ENCODE results near the gene ACTL10.
"Not testable (repeated sequence)": the region's sequence is repeated elsewhere in the genome, so short reads cannot be mapped to it uniquely, and the experiment has no call there.

ACTL10 gene

GRCh38 chr20:33640287-33640686 is 26.5 kb upstream of the ACTL10 start:
- DNase-seq (ENCODE audit: extremely low spot score) = no peak
- ChIA-PET POLR2A (interaction anchor here (0.7 to 1.2 kb wide), 2 partner anchors 13 to 23 kb away, joined by 3 to 4 read pairs; no protein-coding TSS in a partner anchor), CTCF (interaction anchor here (0.6 kb wide), 1 partner anchor 53 kb away, joined by 3 read pairs; no protein-coding TSS in a partner anchor)
- TF ChIP-seq BHLHE40 (IDR thresholded peaks at IDR 0.05; ENCODE audit: borderline replicate concordance) (no peak), FOXM1 (IDR thresholded peaks at IDR 0.05; ENCODE audit: borderline replicate concordance) (no peak), SUZ12 (IDR thresholded peaks at IDR 0.05) (no peak), ARNT (IDR thresholded peaks at IDR 0.05) (no peak), ELF4 (IDR thresholded peaks at IDR 0.05) (no peak), ZNF384 (IDR thresholded peaks at IDR 0.05) (no peak)

- no peak for DNase-seq (ENCODE audit: extremely low spot score)
- TF ChIP-seq FOXA1 (IDR thresholded peaks at IDR 0.05) (no peak), LEF1 (IDR thresholded peaks at IDR 0.05; ENCODE audit: borderline replicate concordance) (no peak)
- CTCF ChIA-PET = no interaction called here
- POLR2A ChIA-PET = no interaction called here
Measured at GRCh38 chr20:33644313-33645071, 22.3 kb upstream of the ACTL10 start.

GRCh38 chr20:33645072-33645358 is 21.7 kb upstream of the ACTL10 start:
- TF ChIP-seq CTBP1 (IDR thresholded peaks at IDR 0.05; ENCODE audit: borderline replicate concordance) = no peak
- TF ChIP-seq, protein P1, sequence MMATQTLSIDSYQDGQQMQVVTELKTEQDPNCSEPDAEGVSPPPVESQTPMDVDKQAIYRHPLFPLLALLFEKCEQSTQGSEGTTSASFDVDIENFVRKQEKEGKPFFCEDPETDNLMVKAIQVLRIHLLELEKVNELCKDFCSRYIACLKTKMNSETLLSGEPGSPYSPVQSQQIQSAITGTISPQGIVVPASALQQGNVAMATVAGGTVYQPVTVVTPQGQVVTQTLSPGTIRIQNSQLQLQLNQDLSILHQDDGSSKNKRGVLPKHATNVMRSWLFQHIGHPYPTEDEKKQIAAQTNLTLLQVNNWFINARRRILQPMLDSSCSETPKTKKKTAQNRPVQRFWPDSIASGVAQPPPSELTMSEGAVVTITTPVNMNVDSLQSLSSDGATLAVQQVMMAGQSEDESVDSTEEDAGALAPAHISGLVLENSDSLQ (IDR thresholded peaks at IDR 0.05) = no peak
- no peak for TF ChIP-seq FOXA1 (IDR thresholded peaks at IDR 0.05)
- no peak for TF ChIP-seq FOXM1 (IDR thresholded peaks at IDR 0.05; ENCODE audit: borderline replicate concordance)
- no peak for TF ChIP-seq TARDBP (IDR thresholded peaks at IDR 0.05)
- no peak for TF ChIP-seq BHLHE40 (IDR thresholded peaks at IDR 0.05; ENCODE audit: borderline replicate concordance)
- no peak for TF ChIP-seq SP1 (IDR thresholded peaks at IDR 0.05)
- TF ChIP-seq L3MBTL2 (conservative IDR thresholded peaks at IDR 0.05) = no peak
- TF ChIP-seq ZNF384 (IDR thresholded peaks at IDR 0.05) = no peak
- no peak for TF ChIP-seq HDGF (IDR thresholded peaks at IDR 0.05; ENCODE audit: borderline replicate concordance)
- no peak for TF ChIP-seq ELF4 (IDR thresholded peaks at IDR 0.05)
- TF ChIP-seq ARNT (IDR thresholded peaks at IDR 0.05) = no peak
- TF ChIP-seq LEF1 (IDR thresholded peaks at IDR 0.05; ENCODE audit: borderline replicate concordance) = no peak
- CTCF ChIA-PET = no interaction called here

DNA sequence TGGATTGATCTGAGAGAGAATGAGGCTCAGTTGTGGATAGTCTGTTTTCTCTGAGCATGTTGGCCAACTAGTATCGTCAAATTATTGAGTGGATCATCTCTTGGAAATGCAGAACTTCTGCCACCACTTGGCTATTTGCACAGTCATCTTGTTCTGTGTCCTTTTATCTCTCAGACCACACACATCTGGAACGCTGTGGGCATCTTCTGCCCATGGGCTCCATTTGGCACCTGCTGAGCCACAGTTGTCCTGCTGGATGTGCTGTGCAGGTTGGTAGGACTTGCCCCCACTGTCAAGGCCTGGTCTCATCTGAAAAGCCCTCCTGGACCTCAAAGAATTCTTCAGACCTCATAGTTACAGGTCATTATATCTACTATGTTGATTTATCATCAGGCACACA is 21.3 kb upstream of the ACTL10 start:
- ChIA-PET POLR2A (no interaction called here), CTCF (no interaction called here)
- no peak for TF ChIP-seq LEF1 (IDR thresholded peaks at IDR 0.05; ENCODE audit: borderline replicate concordance)
- TF ChIP-seq, protein P1 (IDR thresholded peaks at IDR 0.05) = no peak
- TF ChIP-seq ELF4 (IDR thresholded peaks at IDR 0.05) = no peak
- no peak for TF ChIP-seq SP1 (IDR thresholded peaks at IDR 0.05)
- no peak for DNase-seq (ENCODE audit: extremely low spot score)

More at GRCh38 chr20:33645072-33645358, 21.7 kb upstream of the ACTL10 start:
- DNase-seq (ENCODE audit: extremely low spot score) = no peak
- POLR2A ChIA-PET = no interaction called here

- TF ChIP-seq TARDBP (IDR thresholded peaks at IDR 0.05) (no peak), LEF1 (IDR thresholded peaks at IDR 0.05; ENCODE audit: borderline replicate concordance) (no peak), ELF4 (IDR thresholded peaks at IDR 0.05) (no peak), ARNT (IDR thresholded peaks at IDR 0.05) (no peak), BHLHE40 (IDR thresholded peaks at IDR 0.05; ENCODE audit: borderline replicate concordance) (no peak), NFRKB (IDR thresholded peaks at IDR 0.05) (no peak), CTBP1 (IDR thresholded peaks at IDR 0.05; ENCODE audit: borderline replicate concordance) (no peak), L3MBTL2 (conservative IDR thresholded peaks at IDR 0.05) (no peak), FOXA1 (IDR thresholded peaks at IDR 0.05) (no peak), FOXM1 (IDR thresholded peaks at IDR 0.05; ENCODE audit: borderline replicate concordance) (no peak), HDGF (IDR thresholded peaks at IDR 0.05; ENCODE audit: borderline replicate concordance) (no peak), ZNF384 (IDR thresholded peaks at IDR 0.05) (no peak), SP1 (IDR thresholded peaks at IDR 0.05) (no peak), SUZ12 (IDR thresholded peaks at IDR 0.05) (no peak), FOXK2 (IDR thresholded peaks at IDR 0.05) (no peak)
- TF ChIP-seq, protein P1 (IDR thresholded peaks at IDR 0.05) = no peak
- ChIA-PET CTCF (no interaction called here), POLR2A (no interaction called here)
- DNase-seq (ENCODE audit: extremely low spot score) = no peak
Measured at GRCh38 chr20:33646191-33646590, 20.6 kb upstream of the ACTL10 start.

- CTCF ChIA-PET = interaction anchor here (1.0 kb wide), 1 partner anchor 190 kb away, joined by 3 read pairs; no protein-coding TSS in a partner anchor
- POLR2A ChIA-PET = interaction anchor here (0.7 kb wide), 1 partner anchor 186 kb away, joined by 3 read pairs; no protein-coding TSS in a partner anchor
Measured at GRCh38 chr20:33646959-33647602, 19.7 kb upstream of the ACTL10 start.

More at GRCh38 chr20:33646959-33647602, 19.7 kb upstream of the ACTL10 start:
- DNase-seq (ENCODE audit: extremely low spot score) = not testable (repeated sequence)

Measured in HEK293T (cell line).